HG02973 (cell line): Measurements from ENCODE around the gene TFAM.
"Not testable (repeated sequence)": the region's sequence is repeated elsewhere in the genome, so short reads cannot be mapped to it uniquely, and the experiment has no call there.

Experiments used
- ATAC-seq: cut with Tn5 transposase; IDR thresholded peaks from one replicate; pipeline ENCODE4 v1.9.1; 2021; ENCODE audit warnings: moderate library complexity; ENCODE audit not compliant: unreplicated experiment

The TFAM gene

DNA sequence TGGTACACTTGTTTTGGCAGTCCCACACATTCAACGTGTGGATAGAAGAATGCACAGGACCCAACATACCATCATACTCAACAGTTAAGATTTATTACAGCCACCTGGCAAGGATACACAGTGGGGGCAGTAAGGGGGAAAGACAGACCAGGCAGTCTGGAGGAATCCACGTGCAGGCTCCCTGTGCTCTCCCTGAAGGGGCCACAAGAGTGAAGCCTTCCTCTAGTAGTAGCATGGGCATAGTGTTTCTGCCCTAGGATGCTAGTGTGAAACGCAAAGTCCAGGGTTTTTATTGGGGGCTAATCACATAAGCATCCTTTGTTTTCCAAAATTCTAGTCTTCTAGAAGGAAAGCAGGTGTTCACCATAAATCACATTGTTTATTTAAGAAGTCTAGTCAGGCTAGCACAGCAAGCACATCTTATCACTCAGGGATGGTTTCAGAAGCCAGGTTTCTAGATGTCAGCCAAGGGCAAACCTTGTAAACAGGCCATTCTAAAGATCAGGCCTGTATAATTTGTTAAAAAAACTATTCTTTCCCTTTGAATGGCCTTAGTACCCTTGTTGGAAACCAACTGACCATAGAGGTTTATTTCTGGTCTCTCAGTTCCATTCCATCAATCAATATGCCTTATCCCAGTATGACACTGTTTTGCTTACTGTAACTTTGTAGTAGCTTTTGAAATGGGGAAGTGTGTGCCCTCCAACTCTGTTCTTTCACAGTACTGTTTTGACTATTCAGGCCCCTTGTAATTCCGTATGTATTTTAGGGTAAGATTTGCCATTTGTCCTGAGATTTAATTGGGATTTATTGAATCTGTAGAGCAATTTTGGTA is 12.4 kb upstream of the TFAM start:
- ATAC-seq: peak; percentile 90

DNA sequence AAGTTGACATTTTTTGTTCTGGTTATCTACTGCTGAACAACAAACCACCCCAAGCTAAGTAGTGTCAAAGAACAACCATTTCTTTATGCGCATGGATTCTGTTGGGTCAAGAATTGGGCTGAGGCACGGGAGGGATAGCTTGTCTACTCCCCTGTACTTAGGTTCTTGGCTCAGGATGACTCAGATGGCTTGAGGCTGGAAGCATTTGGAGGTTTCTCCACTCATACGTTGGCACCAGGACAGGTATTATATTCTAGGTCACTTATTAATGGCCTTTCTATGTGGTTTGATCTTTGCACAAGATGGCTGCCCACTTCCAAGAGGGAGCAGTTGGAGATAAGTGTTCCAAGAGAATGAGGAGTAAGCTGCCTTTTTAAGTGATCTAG is 11.8 kb upstream of the TFAM start:
- no peak for ATAC-seq

DNA sequence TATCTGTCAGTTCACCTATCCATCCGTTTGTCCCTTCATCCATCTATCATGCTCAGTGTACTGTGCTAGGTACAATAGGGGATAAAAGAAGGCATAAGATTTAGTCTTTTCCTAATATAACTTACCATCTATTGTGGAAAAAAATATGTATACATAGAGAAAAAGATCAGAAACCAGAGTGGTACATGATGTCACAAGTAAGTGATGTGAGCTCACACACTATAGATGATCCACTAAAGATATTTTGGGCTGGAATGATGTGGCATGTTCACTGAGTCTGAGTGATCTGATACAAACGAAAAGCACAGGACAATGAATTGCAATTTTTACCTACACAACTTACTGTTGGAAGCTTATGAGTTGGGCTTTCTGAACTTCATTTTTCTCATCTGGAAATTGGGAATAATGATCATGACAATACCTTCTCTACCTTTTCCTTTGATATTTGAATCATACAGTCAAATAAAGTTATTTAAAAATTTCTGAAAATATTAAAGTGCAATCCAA is 2.7 kb upstream of the TFAM start:
- ATAC-seq: no peak

DNA sequence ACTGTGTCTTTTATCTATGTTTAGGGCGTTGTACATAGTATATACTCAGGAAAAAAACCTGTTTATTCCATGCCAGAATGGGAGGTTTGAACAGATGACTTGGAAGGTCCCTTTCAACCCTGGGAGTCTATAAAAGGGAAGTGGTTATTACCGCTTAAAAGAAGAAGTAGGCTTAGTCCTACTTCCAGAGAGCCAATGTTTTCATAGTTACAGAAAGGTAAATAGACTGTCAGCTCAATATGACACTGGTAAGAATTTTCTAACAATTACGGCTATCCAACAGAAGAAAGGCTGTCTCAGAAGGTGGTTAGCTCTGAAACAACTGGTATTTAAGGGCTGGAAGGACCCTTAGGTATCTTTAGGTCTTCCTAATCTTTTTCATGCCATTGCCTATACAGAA is 1.1 kb upstream of the TFAM start:
- ATAC-seq: peak; percentile 75

DNA sequence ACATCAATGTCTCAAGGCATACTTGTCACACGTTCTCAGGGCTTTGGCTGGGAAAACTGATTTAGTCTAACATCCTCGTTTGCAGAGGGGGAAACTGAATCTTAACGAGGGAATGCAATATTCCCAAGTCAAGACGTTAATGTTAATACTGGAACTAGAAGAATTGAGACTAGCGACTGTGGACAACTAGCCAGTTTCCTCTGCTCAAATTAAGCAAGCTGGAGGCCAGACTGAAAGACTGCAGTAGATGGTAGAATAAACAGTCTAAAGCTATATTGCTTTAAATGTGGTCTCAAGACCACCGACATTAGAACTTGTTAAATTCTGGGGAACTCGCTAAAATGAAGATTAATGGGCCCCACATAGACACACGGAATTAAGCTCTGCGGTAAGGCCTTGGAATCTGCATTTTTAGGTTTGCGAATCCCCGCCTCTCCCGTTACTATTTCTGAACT is 639 bp upstream of the TFAM start:
- ATAC-seq: no peak

DNA sequence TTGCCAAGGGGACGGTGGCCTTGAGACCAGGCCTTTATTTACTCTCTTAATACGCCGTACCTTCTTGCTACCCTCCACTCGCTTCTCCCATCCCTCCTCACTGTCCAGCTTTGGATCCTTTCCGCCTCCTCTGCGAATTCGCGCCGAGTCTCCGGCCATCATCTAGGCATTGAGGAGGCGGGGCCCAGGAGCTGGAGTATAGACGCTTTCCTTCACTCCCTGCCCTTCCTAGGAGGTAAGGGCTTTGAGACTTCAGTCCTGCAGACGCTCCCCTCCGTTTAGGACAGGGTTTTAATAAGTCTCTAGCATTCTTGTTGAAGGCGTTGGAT is 538 bp downstream of the TFAM start:
- ATAC-seq: peak; percentile 7

DNA sequence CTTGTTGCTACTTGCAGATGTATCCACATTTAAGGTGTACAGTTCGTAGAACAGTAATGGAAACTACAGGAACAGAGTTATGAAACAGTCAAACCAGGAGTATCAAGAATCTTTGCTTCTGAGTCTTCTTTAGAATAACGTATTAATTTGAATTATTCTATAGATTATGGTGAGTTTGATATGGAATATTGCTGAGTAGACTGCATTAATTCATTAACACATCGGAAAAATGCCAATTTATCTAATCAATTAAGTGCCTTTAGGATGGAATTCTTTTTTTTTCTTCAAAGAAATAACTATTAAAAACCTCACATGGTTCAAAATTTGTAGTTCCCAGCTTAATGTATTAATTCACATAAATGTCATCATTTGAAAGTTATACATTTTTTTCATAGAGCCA is 3.8 kb downstream of the TFAM start:
- no peak for ATAC-seq

DNA sequence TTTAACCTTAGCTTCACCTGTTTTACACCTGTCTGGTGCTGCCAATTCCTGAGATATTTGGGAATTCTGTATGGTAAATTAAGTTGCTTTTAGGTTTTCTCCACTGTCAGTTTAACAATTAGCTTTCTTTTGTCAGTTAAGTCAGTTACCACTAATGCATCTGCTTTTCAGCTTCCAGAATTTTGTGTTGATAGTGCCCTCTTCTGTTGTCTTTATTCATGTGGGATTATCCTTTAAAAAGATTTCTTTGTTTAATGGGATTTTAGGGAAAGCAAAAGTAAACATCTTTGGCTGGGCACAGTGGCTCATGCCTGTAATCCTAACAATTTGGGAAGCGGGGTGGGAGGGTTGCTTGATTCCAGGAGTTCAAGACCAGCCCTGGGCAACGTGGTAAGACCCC is 8.1 kb downstream of the TFAM start:
- no peak for ATAC-seq

DNA sequence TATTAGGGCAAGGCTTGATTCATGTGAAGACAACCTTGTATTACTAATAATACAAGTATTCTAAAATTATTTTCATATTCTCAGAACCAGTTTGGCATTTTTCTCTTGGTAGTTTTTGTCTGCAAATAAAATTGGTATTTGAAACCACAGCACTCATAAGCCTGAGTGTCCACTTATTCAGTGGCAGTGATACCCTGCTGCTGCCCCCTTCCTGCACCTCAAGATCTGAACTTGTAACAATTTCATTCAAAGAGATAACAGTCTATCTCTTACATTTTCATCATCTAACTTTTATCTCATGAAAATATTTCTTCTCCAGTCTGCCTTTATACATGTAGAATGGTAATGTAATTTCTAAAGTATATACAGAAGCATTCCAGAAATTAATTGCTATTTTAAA is 9.3 kb downstream of the TFAM start:
- ATAC-seq: no peak

DNA sequence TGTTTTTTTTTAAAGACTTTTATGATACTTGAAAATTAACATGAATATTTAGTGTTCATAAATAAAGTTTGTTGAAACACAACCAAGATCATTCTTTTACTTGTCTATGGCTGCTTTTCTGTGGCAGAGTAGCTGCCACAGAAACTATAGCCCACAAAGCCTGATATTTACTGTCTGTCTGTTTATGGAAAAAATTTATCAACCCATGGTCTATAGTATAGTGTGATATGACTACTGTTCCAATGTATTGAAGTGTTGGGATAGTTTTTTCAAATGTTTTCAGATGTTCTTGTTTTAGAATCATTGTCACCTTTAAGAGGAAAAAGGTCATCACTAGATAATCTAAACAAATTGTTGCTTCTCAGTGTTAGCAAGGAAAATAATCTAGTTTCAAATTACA is 10.8 kb downstream of the TFAM start:
- ATAC-seq: no peak

DNA sequence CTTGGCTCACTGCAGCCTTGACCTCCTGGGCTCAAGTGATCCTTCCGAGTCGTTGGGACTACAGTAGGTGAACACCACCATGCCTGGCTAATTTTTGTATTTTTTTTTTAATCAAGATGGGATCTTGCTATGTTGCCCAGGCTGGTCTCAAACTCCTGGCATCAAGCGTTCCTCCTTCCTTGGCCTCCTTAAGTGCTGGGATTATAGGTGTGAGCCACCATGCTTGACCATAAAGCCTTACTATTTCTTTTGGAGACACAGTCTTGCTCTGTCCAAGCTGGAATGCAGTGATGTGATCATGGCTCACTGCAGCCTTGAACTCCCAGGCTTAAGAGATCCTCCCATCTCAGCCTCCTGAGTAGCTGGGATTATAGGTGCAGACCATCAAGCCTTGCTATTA is 12.6 kb downstream of the TFAM start:
- ATAC-seq: no peak

DNA sequence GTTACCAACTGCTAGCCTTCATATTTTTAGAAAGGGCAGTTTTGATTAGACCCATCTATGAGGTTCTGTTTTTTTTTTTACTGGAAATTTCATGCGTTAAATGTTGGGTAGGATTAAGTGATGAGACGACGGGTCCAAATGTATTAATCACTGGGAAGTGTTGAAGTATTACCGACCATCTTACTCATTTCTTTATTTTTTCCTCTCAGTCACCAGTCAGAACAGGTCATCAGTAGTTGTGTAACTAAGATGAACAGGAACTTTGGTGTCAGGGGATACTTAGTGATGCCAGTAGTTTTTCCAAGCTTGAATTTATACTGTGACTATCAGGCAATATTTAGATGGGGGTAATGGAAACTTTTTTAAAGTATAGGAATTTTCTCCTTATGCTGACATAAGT is 14.2 kb downstream of the TFAM start:
- no peak for ATAC-seq

DNA sequence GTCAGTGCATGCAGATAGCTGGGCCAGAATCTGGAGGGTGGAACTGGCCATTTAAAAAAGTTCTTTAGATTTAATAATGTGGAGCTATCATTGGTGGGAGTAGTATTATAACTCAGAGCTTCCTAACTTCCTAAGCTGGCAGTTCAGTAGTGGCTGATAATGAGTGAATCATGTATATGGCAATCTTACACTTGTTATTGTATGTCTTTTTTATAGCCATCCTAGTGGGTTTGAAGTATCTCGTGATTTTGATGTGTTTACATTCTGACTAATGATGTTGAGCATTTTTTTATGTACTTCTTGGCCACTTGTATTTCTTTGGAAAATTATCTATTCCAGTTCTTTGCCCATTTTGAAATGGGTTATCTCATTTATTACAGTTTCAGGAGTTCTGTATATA is 15.4 kb downstream of the TFAM start:
- no peak for ATAC-seq

DNA sequence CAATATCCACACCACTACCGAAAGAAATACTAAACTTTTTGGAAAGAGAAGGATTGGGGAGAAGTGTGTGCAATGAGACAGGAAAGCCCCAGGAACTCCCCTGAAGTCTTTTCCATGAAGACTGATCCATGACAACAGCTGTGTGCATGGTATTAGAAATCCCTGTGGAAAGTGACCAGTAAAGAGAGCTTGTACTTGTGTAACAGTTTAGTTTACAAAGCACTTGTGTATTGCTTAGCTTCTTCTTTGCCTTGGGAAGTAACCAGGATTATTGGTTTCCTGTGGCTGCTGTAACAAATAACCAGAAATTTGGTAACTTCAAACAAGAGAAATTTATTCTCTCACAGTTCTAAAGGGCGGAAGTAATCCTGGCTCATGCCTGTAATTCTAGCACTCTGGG is 18.8 kb downstream of the TFAM start:
- no peak for ATAC-seq

DNA sequence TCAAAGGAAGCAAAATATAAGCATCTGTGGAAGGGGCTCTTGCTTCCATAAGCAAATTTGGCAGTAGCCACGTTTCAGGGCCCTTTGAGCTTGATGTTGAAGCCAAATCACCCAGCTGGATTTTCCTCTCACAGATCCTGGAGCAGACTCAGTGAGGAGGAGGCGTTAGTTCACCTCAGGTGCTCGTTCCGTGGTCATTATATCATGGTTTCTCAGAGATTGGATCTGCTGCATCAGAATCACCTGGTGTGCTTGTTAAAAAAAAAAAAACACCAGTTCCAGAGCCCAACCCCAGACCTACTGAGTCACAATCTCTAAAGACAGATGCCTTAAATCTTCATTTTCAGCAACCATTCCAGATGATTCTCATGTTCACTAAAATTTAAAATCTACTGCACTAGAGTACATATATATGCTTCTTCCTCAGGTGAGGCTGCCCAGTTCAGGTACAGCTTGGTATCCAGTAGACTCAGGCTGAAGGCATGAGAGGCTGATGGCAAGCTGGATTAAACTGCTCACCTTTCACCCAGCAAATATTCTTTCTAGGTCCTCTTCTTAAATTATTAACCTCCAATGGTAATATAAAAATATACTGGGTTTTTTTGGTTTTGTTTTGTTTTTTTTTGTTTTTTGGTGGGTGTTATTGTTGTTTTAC is 24.9 kb downstream of the TFAM start:
- ATAC-seq: no peak

DNA sequence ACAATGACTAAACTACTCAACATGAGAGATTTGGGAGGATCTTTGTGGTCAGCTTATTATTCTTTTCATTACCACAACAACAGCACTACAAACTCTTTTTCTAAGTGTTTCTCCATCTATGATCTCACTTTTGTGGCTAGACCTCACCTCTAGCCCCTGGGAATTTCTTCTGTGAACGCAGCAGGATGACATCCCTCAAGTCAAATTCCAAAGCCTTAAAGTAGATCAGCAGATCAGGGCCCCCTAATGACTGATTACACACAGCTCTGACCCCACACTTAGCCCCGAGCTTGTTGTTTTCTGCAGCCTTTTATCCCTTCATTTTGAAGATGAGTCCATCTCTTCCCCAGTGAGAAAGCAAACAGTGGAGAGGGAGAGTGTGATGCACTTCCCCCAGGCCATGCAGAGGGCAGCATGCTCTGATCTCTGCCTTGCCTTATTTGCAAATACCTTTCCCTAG is 27.3 kb downstream of the TFAM start:
- no peak for ATAC-seq

DNA sequence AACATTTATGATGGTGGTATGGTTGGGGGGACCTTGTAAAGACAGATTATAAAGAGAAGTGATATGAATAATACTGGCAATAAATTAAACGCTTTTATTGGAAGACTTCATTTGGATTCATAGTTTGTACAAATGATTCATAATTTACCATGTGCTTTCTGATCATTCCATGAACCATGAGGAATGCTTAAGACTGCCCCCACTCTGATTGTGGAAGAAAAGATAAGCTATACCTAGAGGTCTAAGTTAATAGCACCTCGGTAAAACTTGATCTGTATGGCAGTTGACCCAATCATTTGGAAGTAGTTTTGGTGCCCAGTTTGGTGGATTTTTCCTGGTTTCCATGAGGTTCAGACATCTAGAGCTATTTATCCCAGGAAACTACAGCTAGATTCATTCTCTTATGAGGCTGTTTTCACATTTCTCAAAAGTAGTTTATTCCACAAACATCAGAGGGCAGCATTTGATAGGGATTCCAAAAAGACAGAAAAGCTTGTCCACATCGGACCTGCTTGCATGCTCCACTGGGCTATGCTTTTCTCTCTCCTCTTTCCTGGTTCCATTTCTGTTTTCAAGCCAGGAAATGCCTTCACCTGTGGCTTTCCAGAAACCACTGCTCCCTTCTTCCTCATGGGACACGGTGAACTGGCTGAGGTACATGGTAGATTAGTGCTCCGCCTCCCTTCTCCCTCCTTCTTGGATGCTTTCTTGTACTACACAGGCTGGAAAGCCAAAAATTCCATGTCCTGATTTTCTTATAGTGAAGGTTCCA is 29.2 kb downstream of the TFAM start:
- no peak for ATAC-seq

DNA sequence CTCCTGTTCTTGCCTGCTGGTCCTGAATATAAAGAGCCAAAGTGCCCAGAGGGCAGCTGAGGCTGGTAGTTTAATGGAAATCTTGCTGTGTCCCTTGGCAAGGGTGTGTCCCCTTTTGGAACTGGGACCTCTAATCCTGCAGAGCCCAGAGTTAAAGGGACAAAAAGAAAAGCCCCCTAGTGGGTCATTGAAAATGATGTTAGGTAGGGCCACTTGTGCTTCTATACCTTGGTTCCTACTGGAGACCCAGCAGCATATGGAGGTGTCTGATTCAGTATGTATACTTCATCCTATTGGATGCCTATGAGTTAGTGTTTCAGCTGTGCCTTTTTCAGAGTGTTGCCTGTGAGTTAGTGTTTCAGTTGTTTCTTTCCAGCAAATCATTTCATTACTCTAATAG is 30.5 kb downstream of the TFAM start:
- no peak for ATAC-seq

DNA sequence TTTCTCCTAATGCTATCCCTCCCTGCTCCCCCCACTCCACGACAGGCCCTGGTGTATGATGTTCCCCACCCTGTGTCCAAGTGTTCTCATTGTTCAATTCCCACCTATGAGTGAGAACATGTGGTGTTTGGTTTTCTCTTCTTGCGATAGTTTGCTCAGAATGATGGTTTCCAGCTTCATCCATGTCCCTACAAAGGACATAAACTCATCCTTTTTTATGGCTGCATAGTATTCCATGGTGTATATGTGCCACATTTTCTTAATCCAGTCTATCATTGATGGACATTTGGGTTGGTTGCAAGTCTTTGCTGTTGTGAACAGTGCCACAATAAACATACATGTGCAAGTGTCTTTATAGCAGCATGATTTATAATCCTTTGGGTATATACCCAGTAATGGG is 32.7 kb downstream of the TFAM start:
- not testable (repeated sequence) for ATAC-seq

DNA sequence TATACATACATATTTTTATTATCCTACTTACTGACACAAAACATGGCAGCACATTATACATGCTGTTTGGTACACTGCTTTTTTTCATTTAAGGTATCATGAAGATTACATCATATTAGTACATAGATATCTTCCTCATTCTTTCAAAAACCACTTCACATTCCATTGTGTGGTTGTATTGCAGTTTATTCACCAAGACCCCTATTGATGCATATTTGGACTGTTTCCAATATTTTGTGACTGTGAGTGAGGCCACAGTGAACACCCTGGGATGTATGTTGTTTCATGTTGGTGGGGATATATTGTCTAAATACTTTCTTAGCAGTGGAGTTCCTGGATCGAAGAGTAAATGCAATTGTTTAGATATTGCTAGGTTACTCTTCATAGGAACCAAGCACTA is 39.0 kb downstream of the TFAM start:
- ATAC-seq: no peak

DNA sequence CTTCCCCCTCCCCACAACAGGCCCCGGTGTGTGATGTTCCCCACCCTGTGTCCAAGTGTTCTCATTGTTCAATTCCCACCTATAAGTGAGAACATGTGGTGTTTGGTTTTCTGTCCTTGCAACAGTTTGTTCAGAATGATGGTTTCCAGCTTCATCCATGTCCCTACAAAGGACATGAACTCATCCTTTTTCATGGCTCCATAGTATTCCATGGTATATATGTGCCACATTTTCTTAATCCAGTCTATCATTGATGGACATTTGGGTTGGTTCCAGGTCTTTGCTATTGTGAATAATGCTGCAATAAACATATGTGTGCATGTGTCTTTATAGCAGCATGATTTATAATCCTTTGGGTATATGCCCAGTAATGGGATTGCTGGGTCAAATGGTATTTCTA is 43.2 kb downstream of the TFAM start:
- ATAC-seq: not testable (repeated sequence)

DNA sequence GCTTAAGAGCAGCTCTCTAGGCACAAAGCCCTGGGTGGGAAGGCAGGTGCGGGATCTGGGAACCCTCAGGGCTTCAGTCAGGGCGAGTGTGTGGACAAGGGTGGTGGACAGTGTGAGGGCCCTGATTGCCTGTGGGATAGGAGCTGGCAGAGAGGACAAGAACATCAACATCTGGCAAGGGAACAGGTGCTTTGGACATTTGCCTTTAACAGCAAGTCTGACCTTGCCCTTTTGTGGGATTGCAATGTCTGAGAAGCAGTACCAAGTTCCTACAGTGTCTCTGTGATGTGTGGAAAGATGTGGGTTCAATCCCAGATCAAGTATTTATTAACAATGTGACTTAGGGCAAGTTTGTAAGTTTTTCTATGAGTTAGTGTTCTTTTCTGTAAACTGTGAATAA is 46.7 kb downstream of the TFAM start:
- ATAC-seq: no peak
